Measurements from ENCODE around the gene APOL5.

GRCh38 chr22:35735542-35735941 is 17.9 kb downstream of the APOL5 start:
- TF ChIP-seq YY1 (IDR thresholded peaks at IDR 0.05; ENCODE audit: insufficient read depth, insufficient read length): no peak
- TF ChIP-seq ZNF274 (IDR thresholded peaks at IDR 0.05; ENCODE audit: low read depth, low read length): no peak

All from NT2/D1 (cell line).